Choroid plexus epithelial cell (primary cell): ENCODE results near the gene ZKSCAN8.
"Not testable (repeated sequence)": the region's sequence is repeated elsewhere in the genome, so short reads cannot be mapped to it uniquely, and the experiment has no call there.

ENCODE experiments used
- DNase-seq: peaks from one replicate; pipeline ENCODE4 v3.0.0-alpha.2; 2010; ENCODE audit warnings: low read depth
- H3K4me3 ChIP-seq: 2 replicates; pipeline ENCODE4 v1.5.1; 2011; ENCODE audit warnings: low read depth, mild to moderate bottlenecking, control low read depth, low read length, moderate library complexity
- CTCF ChIP-seq: conservative IDR thresholded peaks from 2 replicates; pipeline ENCODE4 v1.5.1; 2011; ENCODE audit warnings: low read depth, mild to moderate bottlenecking, control low read depth, inconsistent platforms, low read length, moderate library complexity

Gene ZKSCAN8

GRCh38 chr6:28141500-28142329 is at the start of gene ZKSCAN8:
TSS of gene ZKSCAN8 (plus strand) at chr6:28141883. CDS start at chr6:28148408, 6,525 bp downstream.
- H3K4me3 ChIP-seq = peak within 1 kb of the TSS; percentile 89
- peak; percentile 20 for TF ChIP-seq CTCF
- peak; percentile 89 for DNase-seq

- not testable (repeated sequence) for H3K4me3 ChIP-seq, DNase-seq
Measured at GRCh38 chr6:28102222-28102621, 39.5 kb upstream of the ZKSCAN8 start.

- not testable (repeated sequence) for H3K4me3 ChIP-seq, DNase-seq
Measured at GRCh38 chr6:28102699-28103098, 39.0 kb upstream of the ZKSCAN8 start.

- DNase-seq = peak; percentile 82
- H3K4me3 ChIP-seq = peak overlapping the region; percentile 85
- peak; percentile 72 for TF ChIP-seq CTCF
Measured at GRCh38 chr6:28104392-28105244, 37.1 kb upstream of the ZKSCAN8 start.

GRCh38 chr6:28105245-28105639 is 36.4 kb upstream of the ZKSCAN8 start:
- DNase-seq = peak; percentile 37
- peak overlapping the region; percentile 85 for H3K4me3 ChIP-seq
- peak; percentile 11 for TF ChIP-seq CTCF

- no peak for DNase-seq
Measured at GRCh38 chr6:28107506-28107905, 34.2 kb upstream of the ZKSCAN8 start.

GRCh38 chr6:28111964-28112363 is 29.7 kb upstream of the ZKSCAN8 start:
- DNase-seq = no peak
- TF ChIP-seq CTCF = no peak
- no peak overlapping the region for H3K4me3 ChIP-seq

More at GRCh38 chr6:28107506-28107905, 34.2 kb upstream of the ZKSCAN8 start:
- no peak for TF ChIP-seq CTCF
- H3K4me3 ChIP-seq = no peak overlapping the region
